GM12864 (cell line): ENCODE measurements around the gene ACCS.

Experiments used
- DNase-seq: peaks from one replicate; pipeline ENCODE4 v3.0.0-alpha.2; 2011; ENCODE audit warnings: low read depth
- H3K4me3 ChIP-seq: 2 replicates; pipeline ENCODE4 v1.5.1; 2011; ENCODE audit warnings: mild to moderate bottlenecking, low read depth, low read length, control low read depth
- CTCF ChIP-seq: IDR thresholded peaks from 2 replicates; pipeline ENCODE4 v1.5.1; 2011; ENCODE audit warnings: low read depth, mild to moderate bottlenecking, moderate library complexity, low read length, control low read depth, inconsistent platforms; ENCODE audit errors: missing control alignments

Gene ACCS

GRCh38 chr11:44112091-44112821 is 46.2 kb downstream of the ACCS start:
- DNase-seq: no peak
- no peak for TF ChIP-seq CTCF
- no peak overlapping the region for H3K4me3 ChIP-seq

DNA sequence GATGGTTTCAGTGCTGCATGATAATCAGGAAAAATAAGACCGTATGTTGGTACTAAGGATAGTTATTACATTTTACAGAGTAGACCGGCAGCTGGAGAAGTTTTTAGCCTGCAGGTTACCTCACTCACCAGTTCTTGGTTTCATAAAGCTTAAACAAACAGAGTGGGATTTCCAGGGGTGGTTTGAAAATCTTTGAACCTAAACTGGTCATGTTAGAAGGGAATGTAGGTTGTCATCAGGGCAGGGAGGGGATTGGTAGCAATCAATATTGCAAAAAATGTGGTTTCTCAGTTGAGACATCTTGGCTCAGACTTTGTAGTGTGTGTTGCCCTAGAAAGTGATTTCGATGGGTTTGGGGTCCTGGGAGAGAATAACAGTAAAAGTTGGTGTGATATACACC is 46.9 kb downstream of the ACCS start:
- no peak overlapping the region for H3K4me3 ChIP-seq
- TF ChIP-seq CTCF: no peak
- no peak for DNase-seq

DNA sequence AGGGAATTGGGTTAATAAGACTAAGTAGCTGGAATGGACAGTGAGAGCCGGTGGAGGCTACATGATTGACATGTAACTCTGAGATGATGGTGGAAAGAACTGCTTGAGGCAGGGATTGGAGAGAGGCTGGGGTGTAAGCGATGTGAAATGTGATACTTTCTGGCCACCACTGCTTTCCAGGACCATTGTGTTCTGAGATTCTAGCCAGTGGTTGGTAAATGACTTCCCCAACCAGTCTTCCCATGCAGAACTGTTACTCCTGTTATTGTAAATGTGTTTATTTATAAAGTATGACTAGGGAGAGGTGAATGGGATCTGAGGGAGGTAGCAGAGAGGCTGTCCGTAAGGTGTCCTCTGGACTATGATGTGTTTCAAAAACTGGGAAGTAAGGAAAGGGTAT is 47.5 kb downstream of the ACCS start:
- no peak for TF ChIP-seq CTCF
- DNase-seq: no peak
- H3K4me3 ChIP-seq: no peak overlapping the region

GRCh38 chr11:44116234-44116830 is 50.3 kb downstream of the ACCS start:
- H3K4me3 ChIP-seq: no peak overlapping the region
- no peak for DNase-seq
- TF ChIP-seq CTCF: no peak

- TF ChIP-seq CTCF: no peak
- no peak for DNase-seq
- no peak overlapping the region for H3K4me3 ChIP-seq
Measured at GRCh38 chr11:44120169-44120568, 54.1 kb downstream of the ACCS start.

DNA sequence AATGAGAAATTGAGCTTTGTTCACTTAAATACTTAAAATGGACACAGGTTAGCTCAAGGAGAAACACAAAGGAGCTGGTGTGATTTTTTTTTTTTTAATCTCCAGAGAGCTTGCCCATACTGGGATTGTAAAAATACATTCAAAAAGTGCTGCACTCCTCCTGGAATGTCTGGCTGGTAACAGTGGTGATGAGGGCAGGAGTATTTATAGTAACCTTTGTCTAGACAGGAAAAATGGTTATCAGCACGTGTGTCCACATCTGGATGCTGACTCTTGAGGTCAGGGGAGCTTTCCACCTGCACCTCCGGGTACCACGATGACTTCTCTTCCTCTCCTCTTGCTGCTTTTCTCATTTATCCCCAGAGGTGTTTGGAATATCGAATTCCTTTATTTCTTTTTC is 59.5 kb downstream of the ACCS start:
- TF ChIP-seq CTCF: no peak
- no peak for DNase-seq
- H3K4me3 ChIP-seq: no peak overlapping the region

DNA sequence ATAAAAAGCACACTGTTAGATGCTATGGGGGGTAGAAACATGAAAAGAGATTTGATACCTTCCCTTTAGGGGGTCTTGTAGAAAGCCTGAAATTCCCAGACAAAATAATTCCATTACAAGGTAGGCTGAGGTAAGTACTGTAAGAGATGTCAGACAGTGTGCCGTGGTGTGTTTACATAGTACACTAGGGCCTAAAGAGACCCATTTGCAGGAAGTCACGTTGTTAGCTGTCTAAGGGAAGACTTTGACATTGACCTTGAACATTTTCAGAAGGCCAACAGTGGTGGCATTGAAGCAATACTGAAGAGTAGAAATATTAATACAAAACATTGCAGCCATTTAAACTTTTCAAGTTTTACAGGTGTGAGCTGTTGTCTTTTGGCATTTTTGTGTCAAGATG is 60.2 kb downstream of the ACCS start:
- no peak for DNase-seq
- TF ChIP-seq CTCF: no peak
- H3K4me3 ChIP-seq: no peak overlapping the region
